ENCODE measurements around the gene DCHS2. TPM values are rescaled to one million over a fixed set of nuclear protein-coding genes. Genes with fewer than 3 reads are reported as not detected.

DCHS2 gene
- total RNA-seq, 1 experiment from 2014 or later, result 0.02 TPM

GRCh38 chr4:154348657-154349056 lies 142.9 kb downstream of the DCHS2 start:
- Histone ChIP-seq H2AFZ (no peak overlapping the region), H3K79me2 (ENCODE audit: low read depth) (no peaks in the 10 kb centered on the region), H3K27me3 (ENCODE audit: insufficient read depth, low read depth) (no peaks in the 10 kb centered on the region), H3K9me3 (ENCODE audit: insufficient read depth, low read depth) (no peaks in the 10 kb centered on the region), H3K4me1 (replicated peaks; ENCODE audit: insufficient read depth) (no peaks in the 10 kb centered on the region), H3F3A (ENCODE audit: insufficient read depth, low read depth) (no peaks in the 10 kb centered on the region), H3K36me3 (ENCODE audit: low read depth) (no peaks in the 10 kb centered on the region), H3K9me2 (ENCODE audit: insufficient read depth) (no peaks in the 10 kb centered on the region), H3K4me2 (no peak overlapping the region), H3K4me3 (no peak overlapping the region), H3K27ac (no peak overlapping the region), H4K20me1 (ENCODE audit: insufficient read depth) (no peaks in the 10 kb centered on the region)
- BruUV-seq (replicated peaks), result no TSS peak
- intact Hi-C loops (cut with micrococcal nuclease; ENCODE audit: unreplicated experiment), result no loop called here
- no peak for DNase-seq
- ChIA-PET POLR2A (ENCODE audit: unreplicated experiment) (no interaction called here), CTCF (no interaction called here)
- TF ChIP-seq CTCF (conservative IDR thresholded peaks at IDR 0.05), result no peak
- no peak for TF ChIP-seq EZH2 (IDR thresholded peaks at IDR 0.05; ENCODE audit: low read depth)

GRCh38 chr4:154345359-154345758 lies 146.2 kb downstream of the DCHS2 start:
- no peak for DNase-seq
- H3K27ac ChIP-seq, result no peak overlapping the region
- no peak overlapping the region for H2AFZ ChIP-seq
- POLR2A ChIA-PET (ENCODE audit: unreplicated experiment), result no interaction called here
- CTCF ChIA-PET, result no interaction called here
- TF ChIP-seq EZH2 (IDR thresholded peaks at IDR 0.05; ENCODE audit: low read depth) (no peak), CTCF (conservative IDR thresholded peaks at IDR 0.05) (no peak)
- H4K20me1 ChIP-seq (ENCODE audit: insufficient read depth), result no peaks in the 10 kb centered on the region
- intact Hi-C loops (cut with micrococcal nuclease; ENCODE audit: unreplicated experiment), result no loop called here
- H3K9me2 ChIP-seq (ENCODE audit: insufficient read depth), result no peaks in the 10 kb centered on the region
- no peak overlapping the region for H3K4me3 ChIP-seq
- H3K4me1 ChIP-seq (replicated peaks; ENCODE audit: insufficient read depth), result no peaks in the 10 kb centered on the region
- H3K79me2 ChIP-seq (ENCODE audit: low read depth), result no peaks in the 10 kb centered on the region
- no peak overlapping the region for H3K4me2 ChIP-seq
- no peaks in the 10 kb centered on the region for H3F3A ChIP-seq (ENCODE audit: insufficient read depth, low read depth)
- H3K36me3 ChIP-seq (ENCODE audit: low read depth), result no peaks in the 10 kb centered on the region
- no peaks in the 10 kb centered on the region for H3K9me3 ChIP-seq (ENCODE audit: insufficient read depth, low read depth)
- no peaks in the 10 kb centered on the region for H3K27me3 ChIP-seq (ENCODE audit: insufficient read depth, low read depth)
- no TSS peak for BruUV-seq (replicated peaks)

DNA sequence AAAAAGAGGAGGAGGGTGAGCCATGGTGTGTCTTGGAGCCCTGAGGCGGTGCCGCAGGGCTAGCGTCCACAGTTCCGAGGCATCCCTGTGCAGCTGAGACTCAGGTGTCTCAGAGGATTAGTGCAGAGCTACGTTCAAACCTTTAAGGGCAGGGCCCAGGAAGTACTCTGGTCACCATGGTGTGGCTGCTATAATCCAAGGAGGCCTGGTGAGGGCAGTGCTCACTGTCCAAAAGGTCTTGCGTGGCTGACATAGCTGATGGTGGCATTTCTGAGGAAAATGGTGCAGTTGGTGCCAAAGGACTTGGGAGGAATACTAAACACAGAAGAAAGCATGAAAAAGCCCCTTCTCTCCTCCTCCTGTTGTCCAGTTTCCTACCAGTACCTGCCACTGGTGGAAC lies 146.9 kb downstream of the DCHS2 start:
- BruUV-seq (replicated peaks), result no TSS peak
- Histone ChIP-seq H3K4me1 (replicated peaks; ENCODE audit: insufficient read depth) (no peaks in the 10 kb centered on the region), H3K9me3 (ENCODE audit: insufficient read depth, low read depth) (no peaks in the 10 kb centered on the region), H3K4me2 (no peak overlapping the region), H2AFZ (no peak overlapping the region), H3K79me2 (ENCODE audit: low read depth) (no peaks in the 10 kb centered on the region), H3K4me3 (no peak overlapping the region), H3F3A (ENCODE audit: insufficient read depth, low read depth) (no peaks in the 10 kb centered on the region), H3K9me2 (ENCODE audit: insufficient read depth) (no peaks in the 10 kb centered on the region), H3K27me3 (ENCODE audit: insufficient read depth, low read depth) (no peaks in the 10 kb centered on the region), H4K20me1 (ENCODE audit: insufficient read depth) (no peaks in the 10 kb centered on the region), H3K27ac (no peak overlapping the region), H3K36me3 (ENCODE audit: low read depth) (no peaks in the 10 kb centered on the region)
- POLR2A ChIA-PET (ENCODE audit: unreplicated experiment), result no interaction called here
- intact Hi-C loops (cut with micrococcal nuclease; ENCODE audit: unreplicated experiment), result no loop called here
- DNase-seq, result no peak
- CTCF ChIA-PET, result no interaction called here
- no peak for TF ChIP-seq CTCF (conservative IDR thresholded peaks at IDR 0.05)
- TF ChIP-seq EZH2 (IDR thresholded peaks at IDR 0.05; ENCODE audit: low read depth), result no peak
